MCF 10A (cell line): Measurements from ENCODE around the gene MATK. TPM values are rescaled to one million over a fixed set of nuclear protein-coding genes. Genes with fewer than 3 reads are reported as not detected.

Experiments used
- BruUV-seq: library from RNA; stranded (reverse); fragments of 400-500 nt; replicated peaks from 2 replicates; lab custom pipeline; 2021; lab: Mats Ljungman, UMichigan
- CTCF ChIA-PET: fragments of 300-600 bp; sonication (Branson Sonifier 250); formaldehyde crosslinking; extraction: SDS; loops from one replicate; lab custom pipeline; 2021; ENCODE audit warnings: antibody characterized with exemption, inconsistent platforms; lab: Yijun Ruan, JAX
- POLR2A ChIA-PET: fragments of 300-600, 350-650 bp; sonication (Branson Sonifier 250); formaldehyde crosslinking; extraction: SDS; loops from one replicate; lab custom pipeline; 2020; ENCODE audit warnings: antibody characterized with exemption, inconsistent platforms; lab: Yijun Ruan, JAX
- DNase-seq: peaks from one replicate; pipeline ENCODE4 v3.0.0-alpha.2; 2018; ENCODE audit not compliant: unreplicated experiment
- H3K27ac Mint-ChIP-seq: one replicate; pipeline ENCODE4 v1.8.0; 2022; ENCODE audit warnings: mild to moderate bottlenecking, low read depth, mixed read lengths; ENCODE audit not compliant: unreplicated experiment
- H3K27me3 Mint-ChIP-seq: one replicate; pipeline ENCODE4 v1.8.0; 2022; ENCODE audit warnings: mixed read lengths; ENCODE audit not compliant: insufficient read depth, unreplicated experiment
- H3K36me3 Mint-ChIP-seq: one replicate; pipeline ENCODE4 v1.8.0; 2022; ENCODE audit warnings: mild to moderate bottlenecking, moderate library complexity, mixed read lengths; ENCODE audit not compliant: insufficient read depth, unreplicated experiment
- H3K4me1 Mint-ChIP-seq: one replicate; pipeline ENCODE4 v1.8.0; 2022; ENCODE audit warnings: mixed read lengths; ENCODE audit not compliant: insufficient read depth, unreplicated experiment
- H3K4me3 Mint-ChIP-seq: one replicate; pipeline ENCODE4 v1.8.0; 2022; ENCODE audit warnings: mild to moderate bottlenecking, moderate library complexity, mixed read lengths; ENCODE audit not compliant: unreplicated experiment
- H3K9me3 Mint-ChIP-seq: one replicate; pipeline ENCODE4 v1.8.0; 2022; ENCODE audit warnings: mixed read lengths; ENCODE audit not compliant: unreplicated experiment
- CTCF ChIP-seq: fragments of 200-600 bp; IDR thresholded peaks from one replicate; pipeline ENCODE4 v1.8.0; 2022; ENCODE audit warnings: antibody characterized with exemption, mild to moderate bottlenecking; ENCODE audit not compliant: unreplicated experiment
- intact Hi-C: fragments of 100-400 bp; cut with micrococcal nuclease; formaldehyde crosslinking; loops from 2 replicates; pipeline ENCODE4 v1.14.1; 2022
- total RNA-seq: library from RNA; stranded (reverse); gene quantifications from 2 replicates; pipeline ENCODE4 v1.2.3, GENCODE V29; 2022

MATK gene
- total RNA-seq, 1 experiment from 2014 or later: not detected

GRCh38 chr19:3808420-3809143 lies 22.4 kb upstream of the MATK start:
- TF ChIP-seq CTCF: no peak
- Mint-ChIP-seq H3K36me3 (peaks cover 6% of the 10 kb centered on the region), H3K4me1 (no peaks in the 10 kb centered on the region), H3K9me3 (no peaks in the 10 kb centered on the region), H3K4me3 (no peak overlapping the region), H3K27me3 (no peaks in the 10 kb centered on the region), H3K27ac (no peak overlapping the region)
- POLR2A ChIA-PET: no interaction called here
- DNase-seq: no peak
- BruUV-seq: no TSS peak
- CTCF ChIA-PET: interaction anchor here (0.5 to 0.7 kb wide), 3 partner anchors 44 to 177 kb away, joined by 3 to 5 read pairs (median 5); no protein-coding TSS in a partner anchor
- intact Hi-C loops: no loop called here

GRCh38 chr19:3807574-3808354 lies 21.6 kb upstream of the MATK start:
- H3K9me3 Mint-ChIP-seq: no peaks in the 10 kb centered on the region
- no peak for TF ChIP-seq CTCF
- CTCF ChIA-PET: no interaction called here
- no peak overlapping the region for H3K4me3 Mint-ChIP-seq
- intact Hi-C loops: no loop called here
- no TSS peak for BruUV-seq
- no peaks in the 10 kb centered on the region for H3K4me1 Mint-ChIP-seq
- H3K27me3 Mint-ChIP-seq: peaks cover 8% of the 10 kb centered on the region
- POLR2A ChIA-PET: no interaction called here
- H3K36me3 Mint-ChIP-seq: peaks cover 6% of the 10 kb centered on the region
- no peak for DNase-seq
- H3K27ac Mint-ChIP-seq: no peak overlapping the region

GRCh38 chr19:3807131-3807480 lies 20.9 kb upstream of the MATK start:
- intact Hi-C loops: no loop called here
- no peaks in the 10 kb centered on the region for H3K4me1 Mint-ChIP-seq
- ChIA-PET CTCF (no interaction called here), POLR2A (no interaction called here)
- peaks cover 6% of the 10 kb centered on the region for H3K36me3 Mint-ChIP-seq
- no TSS peak for BruUV-seq
- no peaks in the 10 kb centered on the region for H3K9me3 Mint-ChIP-seq
- no peak for DNase-seq
- TF ChIP-seq CTCF: no peak
- no peak overlapping the region for H3K27ac Mint-ChIP-seq
- H3K27me3 Mint-ChIP-seq: peaks cover 14% of the 10 kb centered on the region
- no peak overlapping the region for H3K4me3 Mint-ChIP-seq

- Mint-ChIP-seq H3K27ac (no peak overlapping the region), H3K36me3 (peaks cover 6% of the 10 kb centered on the region), H3K4me3 (no peak overlapping the region), H3K27me3 (peaks cover 24% of the 10 kb centered on the region), H3K9me3 (no peaks in the 10 kb centered on the region), H3K4me1 (no peaks in the 10 kb centered on the region)
- POLR2A ChIA-PET: interaction anchor here (0.6 kb wide), 1 partner anchor 17 kb away, joined by 5 read pairs; no protein-coding TSS in a partner anchor
- CTCF ChIA-PET: no interaction called here
- no peak for DNase-seq
- BruUV-seq: no TSS peak
- TF ChIP-seq CTCF: no peak
- intact Hi-C loops: no loop called here
These were observed 19.7 kb upstream of the MATK start for GRCh38 chr19:3805859-3806258.
